GM12864 (cell line): ENCODE data around the gene PHOSPHO1.

Experiments used
- DNase-seq: peaks from one replicate; pipeline ENCODE4 v3.0.0-alpha.2; 2011; ENCODE audit warnings: low read depth
- H3K4me3 ChIP-seq: 2 replicates; pipeline ENCODE4 v1.5.1; 2011; ENCODE audit warnings: mild to moderate bottlenecking, low read depth, low read length, control low read depth
- TF ChIP-seq, protein P1 (sequence below): IDR thresholded peaks from 2 replicates; pipeline ENCODE4 v1.5.1; 2011; ENCODE audit warnings: low read depth, mild to moderate bottlenecking, moderate library complexity, low read length, control low read depth, inconsistent platforms; ENCODE audit errors: missing control alignments

Gene PHOSPHO1

DNA sequence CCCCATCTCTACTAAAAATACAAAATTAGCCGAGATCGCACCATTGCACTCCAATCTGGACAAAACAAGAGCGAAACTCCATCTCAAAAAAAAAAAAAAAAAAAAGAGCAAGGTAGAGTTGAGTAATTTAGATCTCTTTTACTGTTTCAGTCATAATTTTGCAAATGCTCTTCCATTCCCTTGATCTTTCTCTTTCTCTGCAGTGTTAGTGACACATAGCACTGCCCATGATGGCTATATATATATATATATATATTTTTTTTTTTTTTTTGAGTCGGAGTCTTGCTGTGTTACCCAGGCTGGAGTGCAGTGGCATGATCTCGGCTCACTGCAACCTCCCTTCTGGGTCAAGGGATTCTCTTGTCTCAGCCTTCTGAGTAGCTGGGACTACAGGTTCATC, 12.2 kb upstream of the PHOSPHO1 start:
- no peak for DNase-seq
- TF ChIP-seq, protein P1, sequence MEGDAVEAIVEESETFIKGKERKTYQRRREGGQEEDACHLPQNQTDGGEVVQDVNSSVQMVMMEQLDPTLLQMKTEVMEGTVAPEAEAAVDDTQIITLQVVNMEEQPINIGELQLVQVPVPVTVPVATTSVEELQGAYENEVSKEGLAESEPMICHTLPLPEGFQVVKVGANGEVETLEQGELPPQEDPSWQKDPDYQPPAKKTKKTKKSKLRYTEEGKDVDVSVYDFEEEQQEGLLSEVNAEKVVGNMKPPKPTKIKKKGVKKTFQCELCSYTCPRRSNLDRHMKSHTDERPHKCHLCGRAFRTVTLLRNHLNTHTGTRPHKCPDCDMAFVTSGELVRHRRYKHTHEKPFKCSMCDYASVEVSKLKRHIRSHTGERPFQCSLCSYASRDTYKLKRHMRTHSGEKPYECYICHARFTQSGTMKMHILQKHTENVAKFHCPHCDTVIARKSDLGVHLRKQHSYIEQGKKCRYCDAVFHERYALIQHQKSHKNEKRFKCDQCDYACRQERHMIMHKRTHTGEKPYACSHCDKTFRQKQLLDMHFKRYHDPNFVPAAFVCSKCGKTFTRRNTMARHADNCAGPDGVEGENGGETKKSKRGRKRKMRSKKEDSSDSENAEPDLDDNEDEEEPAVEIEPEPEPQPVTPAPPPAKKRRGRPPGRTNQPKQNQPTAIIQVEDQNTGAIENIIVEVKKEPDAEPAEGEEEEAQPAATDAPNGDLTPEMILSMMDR: no peak
- H3K4me3 ChIP-seq: no peak overlapping the region

DNA sequence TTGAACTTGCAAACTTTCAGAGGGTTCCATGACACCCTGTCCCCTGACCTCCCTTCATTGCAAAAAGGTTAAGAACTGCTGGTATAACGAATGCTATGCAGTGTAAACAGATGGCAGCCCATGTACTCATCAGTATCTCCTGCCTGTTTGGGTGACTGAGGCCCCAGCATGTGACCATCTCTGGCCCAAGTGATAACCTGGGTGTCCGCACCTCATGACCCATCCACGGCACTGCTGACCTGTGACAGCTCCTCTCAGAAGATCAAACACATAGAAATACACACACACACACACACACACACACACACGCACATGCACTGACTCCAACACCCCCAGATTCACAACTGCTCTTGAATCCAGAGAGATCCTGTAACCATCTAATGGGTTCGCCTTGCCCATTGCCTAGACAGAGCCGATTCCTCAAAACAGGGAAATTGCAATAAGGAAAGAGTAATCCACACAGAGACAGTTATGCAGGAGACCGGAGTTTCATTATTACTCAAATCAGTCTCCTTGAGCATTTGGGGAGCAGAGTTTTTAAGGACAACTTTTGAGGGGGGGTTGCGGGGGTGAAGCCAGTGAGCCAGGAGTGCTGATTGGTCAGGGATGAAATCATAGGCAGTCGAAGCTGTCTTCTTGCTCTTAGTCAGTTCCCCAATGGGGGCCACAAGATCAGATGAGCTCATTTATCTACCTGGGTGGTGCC, 11.3 kb upstream of the PHOSPHO1 start:
- TF ChIP-seq, protein P1: no peak
- no peak overlapping the region for H3K4me3 ChIP-seq
- no peak for DNase-seq

DNA sequence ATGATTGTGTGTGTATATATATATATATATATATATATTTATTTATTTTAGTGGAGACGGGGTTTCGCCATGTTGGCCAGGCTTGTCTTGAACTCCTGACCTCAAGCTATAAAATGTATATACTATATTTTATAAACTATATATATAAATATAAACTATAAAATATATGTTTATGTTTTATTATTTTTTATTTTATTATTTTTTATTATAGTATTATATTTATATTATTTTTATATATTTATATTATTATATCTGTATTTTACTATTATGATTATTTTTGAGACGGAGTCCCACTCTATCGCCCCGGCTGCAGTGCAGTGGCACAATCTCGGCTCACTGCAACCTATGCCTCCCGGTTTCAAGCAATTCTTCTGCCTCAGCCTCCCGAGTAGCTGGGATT, 10.5 kb upstream of the PHOSPHO1 start:
- no peak overlapping the region for H3K4me3 ChIP-seq
- DNase-seq: no peak
- TF ChIP-seq, protein P1: no peak

DNA sequence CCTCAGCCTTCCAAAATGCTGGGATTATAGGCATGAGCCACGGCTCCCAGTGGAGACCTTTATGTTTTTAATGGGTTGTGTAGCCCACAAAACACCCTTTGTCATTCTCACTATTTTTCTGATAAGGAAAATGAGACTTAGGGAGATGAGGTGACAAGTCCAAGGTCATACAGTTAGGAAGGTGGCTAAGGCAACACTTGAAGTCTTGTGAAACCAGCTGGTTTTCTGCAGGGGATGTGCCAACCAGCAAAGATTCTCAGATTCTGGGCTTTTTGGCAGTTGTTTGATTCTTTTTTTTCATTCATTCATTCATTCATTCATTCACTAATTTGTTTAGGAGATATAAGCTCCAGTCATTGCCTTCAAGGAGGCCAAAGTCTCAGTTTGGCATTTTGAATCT, 10.0 kb upstream of the PHOSPHO1 start:
- TF ChIP-seq, protein P1: no peak
- DNase-seq: no peak
- H3K4me3 ChIP-seq: no peak overlapping the region

- TF ChIP-seq, protein P1: no peak
- H3K4me3 ChIP-seq: no peak overlapping the region
- DNase-seq: no peak
Observed at GRCh38 chr17:49239963-49240362, 9.4 kb upstream of the PHOSPHO1 start.

GRCh38 chr17:49235896-49236295, 5.3 kb upstream of the PHOSPHO1 start:
- TF ChIP-seq, protein P1: no peak
- DNase-seq: no peak

GRCh38 chr17:49234509-49235080, 4.0 kb upstream of the PHOSPHO1 start:
- TF ChIP-seq, protein P1: no peak
- DNase-seq: no peak
- H3K4me3 ChIP-seq: no peak overlapping the region

More at GRCh38 chr17:49235896-49236295, 5.3 kb upstream of the PHOSPHO1 start:
- H3K4me3 ChIP-seq: no peak overlapping the region
